Measurements from ENCODE around the gene PROK2. TPM values are rescaled to one million over a fixed set of nuclear protein-coding genes. Genes with fewer than 3 reads are reported as not detected.

Gene PROK2
- total RNA-seq, 1 experiment from 2014 or later: 1.4 TPM

DNA sequence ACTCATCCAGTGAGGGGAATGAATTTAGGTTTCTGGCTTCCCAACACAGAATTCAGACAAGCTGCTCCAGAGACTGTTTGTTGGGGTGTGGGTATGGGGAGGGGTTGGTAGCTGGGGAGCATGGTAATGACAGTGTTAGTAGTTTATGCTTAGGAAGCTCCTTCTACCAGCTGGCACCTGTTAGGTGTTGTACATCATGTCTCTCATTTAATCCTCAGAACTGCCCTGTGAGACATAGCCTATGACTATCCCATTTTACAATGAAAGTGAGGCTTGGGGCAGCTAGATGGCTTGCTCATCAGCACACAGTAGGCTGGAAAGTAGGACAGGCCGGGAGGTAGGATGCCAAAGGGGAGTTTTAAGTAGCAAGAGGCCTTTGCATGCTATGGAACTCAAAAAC, 62.3 kb downstream of the PROK2 start:
- H3K23ac ChIP-seq (ENCODE audit: insufficient read length, low read depth, low read length): no peak overlapping the region
- no peak overlapping the region for H3T11ph ChIP-seq (ENCODE audit: low read length)
- Mint-ChIP-seq H3K27me3 (ENCODE audit: low read depth) (peaks cover 40% of the 10 kb centered on the region), H3K4me3 (no peak overlapping the region), H3K36me3 (ENCODE audit: insufficient read depth in 1 of 3, low read depth in 3 of 3) (0 out of 7 replicates have a peak, but pooled peaks cover 0 to 4% (median 0%) of the 10 kb centered on the region in 3 experiments), H3K27ac (no peak overlapping the region), H3K9me3 (no peaks in the 10 kb centered on the region), H3K4me1 (peaks cover 12 to 16% of the 10 kb centered on the region in 2 experiments)
- H2BK12ac ChIP-seq (ENCODE audit: insufficient read length, low read depth, low read length): no peak overlapping the region
- WGBS (ENCODE audit: extremely low coverage, insufficient read length, low lambda C conversion rate): no CpG with 5 or more reads among the region's 1 CpG
- no peaks in the 10 kb centered on the region for H3K4me1 ChIP-seq (ENCODE audit: insufficient read depth, low read length)
- no peak for DNase-seq
- TF ChIP-seq, protein P1, sequence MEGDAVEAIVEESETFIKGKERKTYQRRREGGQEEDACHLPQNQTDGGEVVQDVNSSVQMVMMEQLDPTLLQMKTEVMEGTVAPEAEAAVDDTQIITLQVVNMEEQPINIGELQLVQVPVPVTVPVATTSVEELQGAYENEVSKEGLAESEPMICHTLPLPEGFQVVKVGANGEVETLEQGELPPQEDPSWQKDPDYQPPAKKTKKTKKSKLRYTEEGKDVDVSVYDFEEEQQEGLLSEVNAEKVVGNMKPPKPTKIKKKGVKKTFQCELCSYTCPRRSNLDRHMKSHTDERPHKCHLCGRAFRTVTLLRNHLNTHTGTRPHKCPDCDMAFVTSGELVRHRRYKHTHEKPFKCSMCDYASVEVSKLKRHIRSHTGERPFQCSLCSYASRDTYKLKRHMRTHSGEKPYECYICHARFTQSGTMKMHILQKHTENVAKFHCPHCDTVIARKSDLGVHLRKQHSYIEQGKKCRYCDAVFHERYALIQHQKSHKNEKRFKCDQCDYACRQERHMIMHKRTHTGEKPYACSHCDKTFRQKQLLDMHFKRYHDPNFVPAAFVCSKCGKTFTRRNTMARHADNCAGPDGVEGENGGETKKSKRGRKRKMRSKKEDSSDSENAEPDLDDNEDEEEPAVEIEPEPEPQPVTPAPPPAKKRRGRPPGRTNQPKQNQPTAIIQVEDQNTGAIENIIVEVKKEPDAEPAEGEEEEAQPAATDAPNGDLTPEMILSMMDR (conservative IDR thresholded peaks at IDR 0.05): no peak
- no peak overlapping the region for H3K56ac ChIP-seq (ENCODE audit: insufficient read length, low read depth, low read length)
- peaks cover 9% of the 10 kb centered on the region for H3K23me2 ChIP-seq (ENCODE audit: insufficient read length, low read depth, low read length, poor library complexity, severe bottlenecking)
- H2BK5ac ChIP-seq (ENCODE audit: insufficient read length, low read length): no peak overlapping the region
- H4K8ac ChIP-seq (replicated peaks; ENCODE audit: insufficient read length, low read depth, low read length): no peak overlapping the region
- no peak overlapping the region for H3K4ac ChIP-seq (ENCODE audit: low read depth, low read length)
- no peak overlapping the region for H3K9ac ChIP-seq (ENCODE audit: extremely low read depth, insufficient read length, low read length)
- no peak overlapping the region for H2BK15ac ChIP-seq (ENCODE audit: low read depth, low read length)
- no peak overlapping the region for H3K4me2 ChIP-seq (ENCODE audit: insufficient read depth, insufficient read length, low read length)
- H2AK5ac ChIP-seq (ENCODE audit: insufficient read length, low read length): no peak overlapping the region
- H3K14ac ChIP-seq (ENCODE audit: insufficient read depth, low read length): no peak overlapping the region
- H4K5ac ChIP-seq (ENCODE audit: insufficient read length, low read depth, low read length): no peak overlapping the region
- H3K18ac ChIP-seq (ENCODE audit: insufficient read length, low read depth, low read length): no peak overlapping the region
- no peak overlapping the region for H2AFZ ChIP-seq (ENCODE audit: low read length)
- peaks cover 6% of the 10 kb centered on the region; the same call in 1 of the 2 replicates for H3K27me3 ChIP-seq (ENCODE audit: insufficient read depth, low read length)
- no peak overlapping the region for H2BK20ac ChIP-seq (ENCODE audit: low read depth, low read length, poor library complexity, severe bottlenecking)
- H3K79me1 ChIP-seq (ENCODE audit: insufficient read depth, low read depth, low read length, poor library complexity, severe bottlenecking): no peaks in the 10 kb centered on the region
- H4K91ac ChIP-seq (ENCODE audit: insufficient read length, low read depth, low read length): no peak overlapping the region
- H3K79me2 ChIP-seq (ENCODE audit: insufficient read depth, low read length): no peaks in the 10 kb centered on the region
- no peaks in the 10 kb centered on the region for H3K9me3 ChIP-seq (ENCODE audit: control insufficient read depth, low read depth, low read length)
- H3K27ac ChIP-seq (ENCODE audit: insufficient read length, low read depth, low read length): no peak overlapping the region
- H4K20me1 ChIP-seq (ENCODE audit: control insufficient read depth, insufficient read depth, insufficient read length): no peaks in the 10 kb centered on the region
- H2BK120ac ChIP-seq (ENCODE audit: low read depth, low read length, poor library complexity, severe bottlenecking): no peak overlapping the region

Other genes starting within 250 kb of the PROK2 start
- 71.3 and 75.3 TPM in 2 replicates for gene FOXP1, start 201.4 kb downstream of the PROK2 start, total RNA-seq (2021)
- gene EIF4E3, start 59.7 kb downstream of the PROK2 start, total RNA-seq (2021): 12.9 and 13.1 TPM in 2 replicates
- gene GPR27, start 31.3 kb downstream of the PROK2 start, total RNA-seq (2021): 15.5 and 17.7 TPM in 2 replicates

Measured in H9 (cell line).